HG03139 (cell line): ENCODE measurements around the gene PHF14.

Source experiments
- ATAC-seq: cut with Tn5 transposase; IDR thresholded peaks from one replicate; pipeline ENCODE4 v1.9.1; 2021; ENCODE audit not compliant: unreplicated experiment

PHF14 gene

GRCh38 chr7:11171569-11172192 is 198.0 kb downstream of the PHF14 start:
- ATAC-seq = no peak

- ATAC-seq = no peak
Observed at GRCh38 chr7:11172835-11173234, 199.2 kb downstream of the PHF14 start.

GRCh38 chr7:11175371-11175770 is 201.7 kb downstream of the PHF14 start:
- ATAC-seq = no peak

DNA sequence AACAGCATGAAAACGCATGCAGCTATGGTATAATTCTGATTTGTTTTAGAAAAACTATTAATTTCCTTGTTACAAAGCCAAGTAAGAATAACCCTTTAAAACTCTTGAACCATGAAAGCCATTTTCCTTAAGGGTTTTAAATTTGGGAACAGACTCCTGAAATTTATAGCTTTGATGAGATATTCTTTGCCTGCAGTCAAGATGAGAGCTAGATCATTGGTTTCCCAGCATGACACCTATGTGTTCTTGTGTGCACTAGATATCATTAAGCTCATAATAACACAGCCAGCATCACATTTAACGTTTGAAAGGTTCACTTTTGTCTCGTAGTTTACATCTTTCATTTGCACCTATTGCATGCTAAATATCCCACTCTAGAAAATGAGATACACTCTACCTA is 202.2 kb downstream of the PHF14 start:
- ATAC-seq = no peak

DNA sequence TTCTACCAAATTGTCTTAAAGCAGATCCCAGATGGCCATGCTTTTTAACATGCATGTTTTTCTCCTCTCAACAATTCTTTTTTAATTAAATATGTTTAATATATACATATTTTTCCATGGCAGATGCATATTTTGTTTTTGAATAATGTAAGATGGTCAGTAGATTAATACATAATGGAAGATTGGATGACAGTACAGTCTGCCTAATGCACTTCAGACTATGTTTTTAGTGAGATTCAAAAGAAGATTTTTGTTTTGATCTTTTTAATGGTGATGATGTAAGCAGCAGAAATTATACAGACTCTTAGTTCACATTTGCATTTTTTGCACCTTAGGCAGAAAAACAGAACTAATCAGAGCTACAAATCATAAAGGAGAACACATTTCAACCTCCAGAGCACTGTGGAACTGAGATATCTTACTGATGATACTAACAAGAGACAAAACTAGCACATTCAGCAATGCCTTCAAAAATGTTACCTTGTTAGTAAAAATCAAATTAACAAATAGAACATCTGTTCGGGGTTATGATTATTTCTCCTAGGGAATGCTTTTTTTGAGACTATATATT is 203.4 kb downstream of the PHF14 start:
- ATAC-seq = no peak

- ATAC-seq = no peak
Observed at GRCh38 chr7:11177793-11178192, 204.1 kb downstream of the PHF14 start.

GRCh38 chr7:11181590-11181989 is 207.9 kb downstream of the PHF14 start:
- no peak for ATAC-seq

GRCh38 chr7:11182736-11183135 is 209.1 kb downstream of the PHF14 start:
- ATAC-seq = no peak

GRCh38 chr7:11185179-11185815 is 211.6 kb downstream of the PHF14 start:
- no peak for ATAC-seq

- ATAC-seq = no peak
Observed at GRCh38 chr7:11188529-11189310, 215.0 kb downstream of the PHF14 start.

GRCh38 chr7:11191081-11191480 is 217.4 kb downstream of the PHF14 start:
- ATAC-seq = no peak

GRCh38 chr7:11191574-11192220 is 218.0 kb downstream of the PHF14 start:
- no peak for ATAC-seq

- ATAC-seq = no peak
Observed at GRCh38 chr7:11192506-11192905, 218.8 kb downstream of the PHF14 start.

DNA sequence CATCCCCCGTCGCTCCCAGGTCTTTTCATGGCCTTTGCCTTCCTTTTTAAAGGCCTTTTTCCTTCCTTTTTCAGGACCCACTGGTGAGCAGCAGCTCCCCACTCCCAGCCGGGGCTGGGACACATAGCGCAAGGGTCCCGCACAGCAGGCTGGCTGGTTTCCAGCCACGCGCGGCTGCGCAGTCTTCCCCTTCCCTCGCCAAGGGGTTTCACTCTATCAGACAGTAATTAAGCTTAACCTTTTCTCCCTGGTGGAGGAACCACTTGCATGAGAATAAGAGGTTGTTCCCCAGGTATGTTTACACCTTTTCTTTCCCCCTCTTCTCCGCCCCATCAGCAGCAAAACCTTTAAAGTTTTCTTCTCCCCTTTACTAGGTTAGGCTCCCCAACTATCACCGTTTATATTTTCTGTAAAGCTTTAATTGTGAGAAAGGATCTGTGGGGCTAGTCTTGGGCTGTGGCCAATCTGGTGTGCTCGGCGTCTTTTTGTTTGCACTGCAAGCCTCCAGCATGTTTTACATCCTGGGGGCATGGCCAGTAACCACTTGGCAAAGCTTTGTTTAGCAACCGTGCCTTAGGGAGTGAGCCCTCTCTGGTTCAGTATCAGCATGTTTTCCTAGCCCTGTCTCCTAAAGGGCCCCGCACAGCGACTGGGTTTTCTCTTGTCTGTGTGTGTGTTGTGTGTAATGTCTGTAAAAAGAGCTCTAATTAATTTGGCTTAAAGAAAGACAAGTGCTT is 219.6 kb downstream of the PHF14 start:
- ATAC-seq = no peak

GRCh38 chr7:11193888-11194287 is 220.2 kb downstream of the PHF14 start:
- no peak for ATAC-seq

DNA sequence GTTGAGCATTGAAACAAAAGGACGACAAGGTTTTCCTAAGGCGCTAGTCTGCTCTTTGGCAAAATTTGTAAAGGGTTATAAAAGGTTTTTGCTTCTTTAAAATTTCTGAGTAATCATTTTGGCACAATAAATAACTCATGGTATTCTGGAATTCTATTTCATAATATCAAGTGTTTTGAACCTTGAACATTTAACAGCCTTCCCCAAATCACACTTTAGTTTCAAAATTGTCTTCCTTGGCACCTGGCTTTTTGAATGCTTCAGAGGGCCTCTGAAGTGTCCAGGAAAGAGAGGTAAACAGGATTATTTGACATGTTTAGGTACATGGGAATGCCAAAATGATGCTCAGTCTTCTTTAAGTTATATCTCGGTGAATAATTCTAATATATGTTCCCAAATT is 220.8 kb downstream of the PHF14 start:
- no peak for ATAC-seq

GRCh38 chr7:11195502-11195901 is 221.8 kb downstream of the PHF14 start:
- no peak for ATAC-seq

GRCh38 chr7:11196143-11196542 is 222.5 kb downstream of the PHF14 start:
- no peak for ATAC-seq

DNA sequence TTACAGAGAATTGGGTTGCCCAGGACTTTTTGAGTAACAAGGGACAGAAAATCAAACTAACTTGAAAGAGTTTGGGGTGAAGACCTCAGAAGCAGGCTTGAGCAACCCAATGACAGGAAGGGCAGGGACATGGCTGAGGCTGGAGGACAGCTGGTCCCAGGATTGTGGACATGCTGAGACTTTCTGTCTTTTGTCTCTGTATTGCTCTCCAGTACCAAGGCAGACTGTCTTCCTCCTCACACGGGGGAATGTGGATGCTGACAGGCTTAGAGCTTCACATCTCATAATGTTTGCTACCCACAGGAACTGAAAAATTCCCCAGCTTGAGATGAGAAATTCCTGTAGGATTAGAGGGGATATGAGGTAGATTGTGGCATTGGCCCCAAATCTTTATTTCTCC is 229.6 kb downstream of the PHF14 start:
- ATAC-seq = no peak

DNA sequence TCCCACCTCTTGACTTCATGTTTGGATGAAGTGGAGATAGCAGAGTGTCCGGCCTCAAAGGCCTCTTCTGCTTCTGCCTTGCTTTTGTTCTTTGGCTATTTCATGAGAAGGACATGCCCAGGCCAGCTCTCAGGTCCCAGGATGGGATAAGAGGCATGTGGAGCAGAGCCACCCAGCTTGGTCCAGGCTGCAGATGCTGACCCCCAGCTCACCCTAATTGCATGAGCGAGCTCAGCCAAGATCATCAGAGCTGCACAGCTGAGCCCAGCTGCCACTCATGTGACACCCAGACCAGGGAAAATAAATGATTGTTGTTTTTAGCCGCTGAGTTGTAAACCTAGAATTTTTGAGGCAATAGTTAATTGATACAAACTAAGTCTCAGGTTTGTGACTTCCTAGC is 230.0 kb downstream of the PHF14 start:
- ATAC-seq = no peak
